ENCODE results near the gene ATAD5.
"Not testable (repeated sequence)": the region's sequence is repeated elsewhere in the genome, so short reads cannot be mapped to it uniquely, and the experiment has no call there.

The ATAD5 gene

GRCh38 chr17:30831663-30832437 lies at the start of gene ATAD5:
TSS of gene ATAD5 (plus strand) at chr17:30831966. CDS start at chr17:30832348, 382 bp downstream.
- DNase-seq: peak; percentile 86

- no peak for DNase-seq
Observed at GRCh38 chr17:30782206-30782605, 49.6 kb upstream of the ATAD5 start.

- no peak for DNase-seq
Observed at GRCh38 chr17:30788918-30789317, 42.8 kb upstream of the ATAD5 start.

GRCh38 chr17:30790279-30790678 lies 41.5 kb upstream of the ATAD5 start:
- DNase-seq: no peak

GRCh38 chr17:30793282-30793977 lies 38.3 kb upstream of the ATAD5 start:
- DNase-seq: no peak

GRCh38 chr17:30794372-30794771 lies 37.4 kb upstream of the ATAD5 start:
- no peak for DNase-seq

- DNase-seq: no peak
Observed at GRCh38 chr17:30796016-30796415, 35.8 kb upstream of the ATAD5 start.

GRCh38 chr17:30801671-30802070 lies 30.1 kb upstream of the ATAD5 start:
- DNase-seq: no peak

GRCh38 chr17:30805944-30806456 lies 25.8 kb upstream of the ATAD5 start:
- DNase-seq: no peak

GRCh38 chr17:30807896-30808295 lies 23.9 kb upstream of the ATAD5 start:
- DNase-seq: no peak

- no peak for DNase-seq
Observed at GRCh38 chr17:30808785-30809286, 22.9 kb upstream of the ATAD5 start.

- no peak for DNase-seq
Observed at GRCh38 chr17:30809867-30810266, 21.9 kb upstream of the ATAD5 start.

GRCh38 chr17:30812218-30813177 lies 19.3 kb upstream of the ATAD5 start:
- DNase-seq: no peak

- not testable (repeated sequence) for DNase-seq
Observed at GRCh38 chr17:30814236-30814635, 17.5 kb upstream of the ATAD5 start.

- DNase-seq: not testable (repeated sequence)
Observed at GRCh38 chr17:30814860-30815259, 16.9 kb upstream of the ATAD5 start.

GRCh38 chr17:30816165-30816564 lies 15.6 kb upstream of the ATAD5 start:
- DNase-seq: no peak

- DNase-seq: no peak
Observed at GRCh38 chr17:30819971-30820705, 11.6 kb upstream of the ATAD5 start.

- DNase-seq: no peak
Observed at GRCh38 chr17:30821871-30822723, 9.7 kb upstream of the ATAD5 start.

GRCh38 chr17:30822919-30823318 lies 8.8 kb upstream of the ATAD5 start:
- DNase-seq: not testable (repeated sequence)

GRCh38 chr17:30823421-30823820 lies 8.3 kb upstream of the ATAD5 start:
- no peak for DNase-seq

- no peak for DNase-seq
Observed at GRCh38 chr17:30824002-30824355, 7.8 kb upstream of the ATAD5 start.
